Natural killer cell (primary cell): ENCODE measurements around the gene STX8. TPM values are rescaled to one million over a fixed set of nuclear protein-coding genes. Genes with fewer than 3 reads are reported as not detected.

Experiments
- ATAC-seq, 3 donors: fragments of 150-1000 bp in 2 of 3; fragments of 200-7000 bp in 1 of 3; cut with Tn5 transposase; 1 replicate in 1 of 3; 2 replicates in 2 of 3; pipeline ENCODE4 v1.10.0; 2021; ENCODE audit warnings: mild to moderate bottlenecking in 2 of 3, moderate library complexity in 2 of 3
- DNase-seq, 2 donors: peaks; one replicate each; pipeline versions ENCODE4 v3.0.0 to v3.0.0-alpha.2; 2013 to 2021; ENCODE audit warnings: mixed read lengths in 1 of 2
- H3K27ac ChIP-seq: one replicate; pipeline ENCODE4 v1.5.1; 2013; ENCODE audit warnings: mild to moderate bottlenecking, low read length
- H3K27me3 ChIP-seq: one replicate; pipeline ENCODE4 v1.6.1; 2013; ENCODE audit warnings: low read length; ENCODE audit not compliant: control insufficient read depth, insufficient read depth
- H3K36me3 ChIP-seq: one replicate; pipeline ENCODE4 v1.6.1; 2013; ENCODE audit warnings: low read length; ENCODE audit not compliant: control insufficient read depth, insufficient read depth
- H3K4me1 ChIP-seq: one replicate; pipeline ENCODE4 v1.6.1; 2013; ENCODE audit warnings: low read length; ENCODE audit not compliant: control insufficient read depth, insufficient read depth
- H3K4me3 ChIP-seq: one replicate; pipeline ENCODE4 v1.5.1; 2013; ENCODE audit warnings: low read length
- H3K9me3 ChIP-seq: one replicate; pipeline ENCODE4 v1.6.1; 2013; ENCODE audit warnings: low read length; ENCODE audit not compliant: control insufficient read depth, insufficient read depth
- H3K27ac Mint-ChIP-seq, 2 donors: one replicate each; pipeline ENCODE4 v1.8.0; 2022; ENCODE audit warnings: mild to moderate bottlenecking in 2 of 2, mixed read lengths in 2 of 2, moderate library complexity in 1 of 2
- H3K27me3 Mint-ChIP-seq, 2 donors: one replicate each; pipeline ENCODE4 v1.8.0; 2022; ENCODE audit warnings: low read depth in 2 of 2, mixed read lengths in 2 of 2
- H3K36me3 Mint-ChIP-seq: one replicate; pipeline ENCODE4 v1.8.0; 2022; ENCODE audit warnings: mixed read lengths
- H3K4me1 Mint-ChIP-seq, 2 donors: one replicate each; pipeline ENCODE4 v1.8.0; 2022; ENCODE audit warnings: mixed read lengths in 2 of 2
- H3K4me3 Mint-ChIP-seq: one replicate; pipeline ENCODE4 v1.8.0; 2022; ENCODE audit warnings: mild to moderate bottlenecking, moderate library complexity, mixed read lengths
- H3K9me3 Mint-ChIP-seq, 2 donors: one replicate each; pipeline ENCODE4 v1.8.0; 2022; ENCODE audit warnings: mixed read lengths in 2 of 2
- WGBS: methylation state at CpG from one replicate; pipeline ENCODE4 v1.1.7; 2013; ENCODE audit warnings: missing lambda C conversion rate; ENCODE audit not compliant: insufficient coverage; 5-methylcytosine and 5-hydroxymethylcytosine counted together
- intact Hi-C: fragments of 100-400 bp; cut with micrococcal nuclease; formaldehyde crosslinking; loops from one replicate; pipeline ENCODE4 v1.14.2; 2022
- total RNA-seq, 4 donors: library from RNA; stranded (reverse); fragments of 120-200 nt in 1 of 4; gene quantifications; one replicate each; pipeline versions ENCODE4 v1.2.3 to v1.2.4, GENCODE V29; 2013 to 2022
- TF ChIP-seq, protein P1 (sequence below): fragments of 200-600 bp; IDR thresholded peaks from one replicate; pipeline ENCODE4 v1.8.0; 2022; ENCODE audit warnings: antibody characterized with exemption

Gene STX8
- total RNA-seq, 3 donors from 2014 or later (not counting 1 experiment from before 2014, with no cell fraction given) = 96.3 to 141 (median 120) TPM

- peaks cover 7% of the 10 kb centered on the region for H3K4me1 ChIP-seq
- Mint-ChIP-seq H3K9me3 (peaks cover 0 to 2% of the 10 kb centered on the region in 2 donors), H3K4me1 (peaks cover 12 to 14% of the 10 kb centered on the region in 2 donors), H3K27ac (no peak overlapping the region), H3K4me3 (no peak overlapping the region), H3K36me3 (no peaks in the 10 kb centered on the region), H3K27me3 (no peaks in the 10 kb centered on the region)
- H3K36me3 ChIP-seq = no peaks in the 10 kb centered on the region
- no peak overlapping the region for H3K4me3 ChIP-seq
- TF ChIP-seq, protein P1, sequence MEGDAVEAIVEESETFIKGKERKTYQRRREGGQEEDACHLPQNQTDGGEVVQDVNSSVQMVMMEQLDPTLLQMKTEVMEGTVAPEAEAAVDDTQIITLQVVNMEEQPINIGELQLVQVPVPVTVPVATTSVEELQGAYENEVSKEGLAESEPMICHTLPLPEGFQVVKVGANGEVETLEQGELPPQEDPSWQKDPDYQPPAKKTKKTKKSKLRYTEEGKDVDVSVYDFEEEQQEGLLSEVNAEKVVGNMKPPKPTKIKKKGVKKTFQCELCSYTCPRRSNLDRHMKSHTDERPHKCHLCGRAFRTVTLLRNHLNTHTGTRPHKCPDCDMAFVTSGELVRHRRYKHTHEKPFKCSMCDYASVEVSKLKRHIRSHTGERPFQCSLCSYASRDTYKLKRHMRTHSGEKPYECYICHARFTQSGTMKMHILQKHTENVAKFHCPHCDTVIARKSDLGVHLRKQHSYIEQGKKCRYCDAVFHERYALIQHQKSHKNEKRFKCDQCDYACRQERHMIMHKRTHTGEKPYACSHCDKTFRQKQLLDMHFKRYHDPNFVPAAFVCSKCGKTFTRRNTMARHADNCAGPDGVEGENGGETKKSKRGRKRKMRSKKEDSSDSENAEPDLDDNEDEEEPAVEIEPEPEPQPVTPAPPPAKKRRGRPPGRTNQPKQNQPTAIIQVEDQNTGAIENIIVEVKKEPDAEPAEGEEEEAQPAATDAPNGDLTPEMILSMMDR = no peak
- DNase-seq (no peak), ATAC-seq (no peak)
- H3K27me3 ChIP-seq = no peaks in the 10 kb centered on the region
- intact Hi-C loops = no loop called here
- H3K27ac ChIP-seq = no peak overlapping the region
- H3K9me3 ChIP-seq = no peaks in the 10 kb centered on the region
- WGBS = 100% methylated on average over 9 of the region's 12 CpGs
Observed at GRCh38 chr17:9408868-9409829, 166.5 kb downstream of the STX8 start.

DNA sequence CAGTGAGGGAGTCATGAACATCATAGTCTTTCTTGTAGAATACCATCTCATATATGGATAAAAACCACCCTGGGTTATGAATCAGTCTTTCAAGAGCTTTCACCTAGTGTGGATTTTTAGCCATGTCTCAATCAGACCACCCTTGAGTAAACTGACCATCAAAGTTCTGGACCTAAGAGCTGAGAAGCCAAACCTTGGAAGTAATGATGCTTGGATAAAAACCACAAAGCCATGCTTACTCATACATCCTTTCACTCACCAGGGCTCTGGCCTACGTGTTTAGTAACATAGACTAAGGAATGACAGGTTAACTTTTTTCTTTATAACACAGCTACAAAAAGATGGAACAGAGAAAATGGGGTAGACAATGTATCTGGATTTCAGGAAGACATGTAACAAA is 167.2 kb downstream of the STX8 start:
- no CpG with 5 or more reads among the region's 1 CpG for WGBS
- Mint-ChIP-seq H3K9me3 (no peaks in the 10 kb centered on the region), H3K4me3 (no peak overlapping the region), H3K27me3 (no peaks in the 10 kb centered on the region), H3K4me1 (peaks cover 5 to 8% of the 10 kb centered on the region in 2 donors), H3K36me3 (no peaks in the 10 kb centered on the region), H3K27ac (no peak overlapping the region)
- H3K36me3 ChIP-seq = no peaks in the 10 kb centered on the region
- no peak overlapping the region for H3K4me3 ChIP-seq
- no peaks in the 10 kb centered on the region for H3K4me1 ChIP-seq
- no peak for ATAC-seq
- DNase-seq = no peak
- intact Hi-C loops = no loop called here
- no peaks in the 10 kb centered on the region for H3K9me3 ChIP-seq
- TF ChIP-seq, protein P1 = no peak
- no peaks in the 10 kb centered on the region for H3K27me3 ChIP-seq
- no peak overlapping the region for H3K27ac ChIP-seq

GRCh38 chr17:9406046-9406606 is 169.5 kb downstream of the STX8 start:
- H3K4me1 Mint-ChIP-seq = peaks cover 12 to 15% of the 10 kb centered on the region in 2 donors
- Histone ChIP-seq H3K27me3 (no peaks in the 10 kb centered on the region), H3K36me3 (no peaks in the 10 kb centered on the region), H3K4me1 (no peaks in the 10 kb centered on the region), H3K4me3 (no peak overlapping the region), H3K9me3 (no peaks in the 10 kb centered on the region), H3K27ac (no peak overlapping the region)
- ATAC-seq (no peak), DNase-seq (no peak)
- TF ChIP-seq, protein P1 = no peak
- no peaks in the 10 kb centered on the region for H3K36me3 Mint-ChIP-seq
- no peaks in the 10 kb centered on the region for H3K9me3 Mint-ChIP-seq
- intact Hi-C loops = no loop called here
- no peaks in the 10 kb centered on the region for H3K27me3 Mint-ChIP-seq
- no peak overlapping the region for H3K4me3 Mint-ChIP-seq
- 100% methylated on average over 1 of the region's 2 CpGs for WGBS
- H3K27ac Mint-ChIP-seq = peak overlapping the region in 1 of 2 donors; percentile 4
